Ascending aorta (tissue), 2 donors: ENCODE measurements around the gene MYO1E. TPM values are rescaled to one million over a fixed set of nuclear protein-coding genes. Genes with fewer than 3 reads are reported as not detected.

Source experiments
- DNase-seq, 2 donors: peaks; one replicate each; pipeline ENCODE4 v3.0.0-alpha.2; 2019; ENCODE audit warnings: low spot score in 2 of 2
- H3K27ac ChIP-seq, 2 donors: fragments of 200-600 bp; sonication (generic); one replicate each; pipeline ENCODE4 v1.5.1; 2016 to 2017; ENCODE audit warnings: mild to moderate bottlenecking in 1 of 2
- H3K27me3 ChIP-seq: fragments of 200-600 bp; sonication (generic); one replicate; pipeline ENCODE4 v1.5.1; 2017
- H3K36me3 ChIP-seq, 2 donors: fragments of 200-600 bp; sonication (generic); one replicate each; pipeline ENCODE4 v1.5.1; 2016
- H3K4me1 ChIP-seq, 2 donors: fragments of 200-600 bp; sonication (generic); one replicate each; pipeline ENCODE4 v1.5.1; 2016 to 2017; ENCODE audit warnings: mild to moderate bottlenecking in 1 of 2
- H3K4me3 ChIP-seq, 2 donors: fragments of 200-600 bp; sonication (generic); one replicate each; pipeline ENCODE4 v1.5.1; 2016 to 2017; ENCODE audit warnings: mild to moderate bottlenecking in 1 of 2
- H3K9me3 ChIP-seq, 2 donors: fragments of 200-600 bp; sonication (generic); one replicate each; pipeline ENCODE4 v1.5.1; 2016
- CTCF ChIP-seq, 3 experiments: fragments of 200-600 bp in 2 of 3; fragments of 450-650 bp in 1 of 3; sonication (generic) in 2 of 3; IDR thresholded peaks; one replicate each; pipeline ENCODE4 v1.5.1; 2016 to 2019; ENCODE audit warnings: antibody characterized with exemption in 3 of 3, mild to moderate bottlenecking in 1 of 3, moderate library complexity in 1 of 3
- intact Hi-C: fragments of 100-400 bp; cut with DNase I; formaldehyde crosslinking; loops from one replicate; pipeline ENCODE4 v1.15.1; 2023
- total RNA-seq: library from RNA; depleted of rRNA; stranded (reverse); fragments of >200 nt; gene quantifications from one replicate; pipeline ENCODE4 v1.1.0, GENCODE V29; 2016

The MYO1E gene
- total RNA-seq, 1 donor from 2014 or later, result 48.0 TPM

DNA sequence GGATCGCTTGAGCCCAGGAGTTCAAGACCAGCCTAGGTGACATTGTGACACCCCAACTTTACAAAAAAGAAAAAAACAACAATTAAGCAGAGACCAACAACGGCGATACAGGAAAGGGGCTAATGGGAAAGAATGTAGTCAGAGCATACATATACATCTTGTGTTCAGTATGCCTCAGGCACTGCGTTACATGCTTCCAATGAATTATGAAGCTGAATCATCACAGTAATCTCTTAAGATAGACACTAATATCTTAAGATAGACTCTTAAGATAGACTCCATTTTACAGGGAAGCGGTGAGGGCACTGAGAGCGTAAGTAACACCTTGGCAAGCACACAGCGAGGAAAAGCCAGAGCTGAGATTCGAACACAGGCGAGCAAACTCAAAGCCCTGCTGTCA lies 172.1 kb downstream of the MYO1E start:
- no peaks in the 10 kb centered on the region for H3K27me3 ChIP-seq
- no peak overlapping the region for H3K4me3 ChIP-seq
- intact Hi-C loops, result no loop called here
- no peaks in the 10 kb centered on the region for H3K4me1 ChIP-seq
- no peak for TF ChIP-seq CTCF (IDR thresholded peaks at IDR 0.05)
- no peak overlapping the region for H3K27ac ChIP-seq
- DNase-seq, result no peak
- no peaks in the 10 kb centered on the region for H3K9me3 ChIP-seq
- H3K36me3 ChIP-seq, result peaks cover 53 to 68% of the 10 kb centered on the region in 2 donors

DNA sequence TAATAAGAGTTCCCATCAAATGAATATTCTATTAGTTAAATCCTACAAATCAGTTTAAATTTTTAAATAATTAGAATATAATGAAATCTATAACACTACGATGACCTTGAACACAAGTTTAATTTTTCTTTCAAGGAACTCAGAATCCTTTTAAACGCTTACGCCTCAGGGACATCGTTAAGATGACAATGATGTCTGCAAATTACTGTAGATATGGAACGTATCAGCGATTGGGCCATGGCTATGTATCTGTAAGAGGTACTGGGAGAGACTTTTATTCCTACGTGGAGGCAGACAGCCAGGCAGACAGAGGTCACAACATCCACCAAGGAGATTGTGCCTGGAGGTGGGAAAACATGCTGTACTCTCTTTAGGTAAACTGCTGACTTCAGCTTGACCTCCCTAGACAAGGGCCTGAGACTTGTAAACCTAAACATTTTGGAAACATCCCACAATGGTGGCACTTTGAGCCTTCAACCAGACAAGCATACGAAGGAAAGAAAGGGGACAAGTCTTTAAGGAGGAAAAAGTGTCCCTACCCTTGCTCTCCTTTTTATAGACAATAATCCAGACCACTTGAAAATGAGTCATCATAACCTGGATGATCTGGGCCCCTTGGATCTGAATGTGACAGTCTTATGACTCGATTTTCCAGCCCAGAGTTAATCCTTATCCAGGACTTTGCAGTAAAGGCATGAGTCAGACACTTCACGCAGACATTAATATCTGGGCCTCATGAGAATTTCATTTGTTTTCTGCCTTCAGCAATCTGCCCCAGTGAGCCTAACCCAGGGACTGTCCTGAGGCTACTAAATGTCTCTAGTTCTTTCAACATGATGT lies 172.8 kb downstream of the MYO1E start:
- no peak for TF ChIP-seq CTCF (IDR thresholded peaks at IDR 0.05)
- Histone ChIP-seq H3K4me3 (no peak overlapping the region), H3K36me3 (peaks cover 53 to 68% of the 10 kb centered on the region in 2 donors), H3K4me1 (no peaks in the 10 kb centered on the region), H3K27ac (no peak overlapping the region), H3K9me3 (no peaks in the 10 kb centered on the region), H3K27me3 (no peaks in the 10 kb centered on the region)
- intact Hi-C loops, result no loop called here
- DNase-seq, result no peak

DNA sequence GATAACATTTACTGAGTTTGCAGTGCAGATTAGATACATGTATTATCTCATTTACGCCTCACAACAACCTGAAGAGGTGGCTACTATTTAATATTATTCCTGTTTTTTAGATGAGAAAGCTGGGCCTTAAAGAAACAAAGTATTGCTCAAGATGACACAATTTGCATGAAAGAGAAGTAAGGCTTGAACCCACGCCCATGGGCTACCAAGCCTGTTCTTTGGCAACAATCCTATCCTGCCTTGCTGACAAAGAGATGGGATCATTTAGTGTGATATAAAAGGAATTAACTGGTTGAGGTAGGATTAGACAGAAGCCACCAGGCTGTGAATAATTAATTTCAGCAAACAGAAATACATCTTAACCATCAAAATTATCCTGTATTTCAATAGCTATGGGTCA lies 175.2 kb downstream of the MYO1E start:
- Histone ChIP-seq H3K4me1 (no peaks in the 10 kb centered on the region), H3K4me3 (no peak overlapping the region), H3K36me3 (peaks cover 47 to 68% of the 10 kb centered on the region in 2 donors), H3K27me3 (no peaks in the 10 kb centered on the region), H3K9me3 (no peaks in the 10 kb centered on the region), H3K27ac (no peak overlapping the region)
- no peak for TF ChIP-seq CTCF (IDR thresholded peaks at IDR 0.05)
- no peak for DNase-seq
- intact Hi-C loops, result no loop called here

DNA sequence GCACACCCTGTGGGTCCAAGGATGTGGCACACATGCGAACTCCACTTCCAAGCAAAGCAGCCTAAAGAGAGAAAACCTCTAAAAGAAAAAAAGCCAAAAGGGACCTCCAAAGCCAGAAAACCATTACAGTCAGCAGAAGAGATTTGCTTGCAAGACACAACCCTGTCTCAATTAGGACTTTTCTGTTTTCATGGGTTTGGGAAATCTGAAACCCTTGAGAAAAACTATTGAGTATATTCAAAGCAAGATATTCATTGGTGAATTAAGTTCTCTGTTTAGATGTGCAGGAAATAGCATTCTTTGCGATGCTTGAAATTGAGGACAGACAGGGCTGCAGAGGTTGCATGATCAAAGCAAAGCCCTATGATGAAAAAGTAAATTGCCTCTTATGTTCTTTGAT lies 176.3 kb downstream of the MYO1E start:
- no peak overlapping the region for H3K27ac ChIP-seq
- no peaks in the 10 kb centered on the region for H3K9me3 ChIP-seq
- no peak overlapping the region for H3K4me3 ChIP-seq
- peaks cover 40 to 67% of the 10 kb centered on the region in 2 donors for H3K36me3 ChIP-seq
- no peak for DNase-seq
- no peaks in the 10 kb centered on the region for H3K4me1 ChIP-seq
- no peak for TF ChIP-seq CTCF (IDR thresholded peaks at IDR 0.05)
- no peaks in the 10 kb centered on the region for H3K27me3 ChIP-seq
- intact Hi-C loops, result no loop called here

- Histone ChIP-seq H3K4me3 (no peak overlapping the region), H3K4me1 (no peaks in the 10 kb centered on the region), H3K27me3 (no peaks in the 10 kb centered on the region), H3K9me3 (no peaks in the 10 kb centered on the region), H3K27ac (no peak overlapping the region), H3K36me3 (peaks cover 43 to 66% of the 10 kb centered on the region in 2 donors)
- TF ChIP-seq CTCF (IDR thresholded peaks at IDR 0.05), result no peak
- DNase-seq, result no peak
- intact Hi-C loops, result no loop called here
These were observed 177.9 kb downstream of the MYO1E start for GRCh38 chr15:59194639-59195325.
